ENCODE data around the gene AFDN.
A peak's percentile ranks its signal among the peaks of the same experiment; 100 is the strongest.

Gene AFDN

GRCh38 chr6:167882244-167882643 lies 55.5 kb downstream of the AFDN start:
- no peak for DNase-seq

GRCh38 chr6:167888098-167888497 lies 61.4 kb downstream of the AFDN start:
- DNase-seq = no peak

GRCh38 chr6:167892835-167893815 lies 66.4 kb downstream of the AFDN start:
- DNase-seq = no peak

GRCh38 chr6:167894965-167895364 lies 68.3 kb downstream of the AFDN start:
- DNase-seq = no peak

- no peak for DNase-seq
Observed at GRCh38 chr6:167896648-167897047, 69.9 kb downstream of the AFDN start.

- DNase-seq = peak; percentile 51 to 55
Observed at GRCh38 chr6:167898673-167899311, 72.1 kb downstream of the AFDN start.

- no peak for DNase-seq
Observed at GRCh38 chr6:167904791-167905190, 78.1 kb downstream of the AFDN start.

- DNase-seq = no peak
Observed at GRCh38 chr6:167906899-167907298, 80.2 kb downstream of the AFDN start.

- DNase-seq = peak; percentile 6 to 7
Observed at GRCh38 chr6:167907837-167908681, 81.3 kb downstream of the AFDN start.

GRCh38 chr6:167910007-167910406 lies 83.3 kb downstream of the AFDN start:
- DNase-seq = no peak

GRCh38 chr6:167910652-167911051 lies 83.9 kb downstream of the AFDN start:
- no peak for DNase-seq

GRCh38 chr6:167912494-167912893 lies 85.8 kb downstream of the AFDN start:
- no peak for DNase-seq

- no peak for DNase-seq
Observed at GRCh38 chr6:167913699-167914098, 87.0 kb downstream of the AFDN start.

- no peak for DNase-seq
Observed at GRCh38 chr6:167915139-167915538, 88.4 kb downstream of the AFDN start.

- no peak for DNase-seq
Observed at GRCh38 chr6:167917551-167918154, 90.9 kb downstream of the AFDN start.

GRCh38 chr6:167918548-167919278 lies 92.0 kb downstream of the AFDN start:
- DNase-seq = no peak

- DNase-seq = no peak
Observed at GRCh38 chr6:167919349-167919748, 92.6 kb downstream of the AFDN start.

GRCh38 chr6:167920165-167920564 lies 93.5 kb downstream of the AFDN start:
- no peak for DNase-seq

- no peak for DNase-seq
Observed at GRCh38 chr6:167921831-167922230, 95.1 kb downstream of the AFDN start.

- no peak for DNase-seq
Observed at GRCh38 chr6:167925026-167925425, 98.3 kb downstream of the AFDN start.

- no peak for DNase-seq
Observed at GRCh38 chr6:167927246-167927645, 100.5 kb downstream of the AFDN start.

GRCh38 chr6:167928111-167928510 lies 101.4 kb downstream of the AFDN start:
- DNase-seq = no peak
